Urinary bladder (tissue), 4 donors: ENCODE measurements around the gene TMEM115. TPM values are rescaled to one million over a fixed set of nuclear protein-coding genes. Genes with fewer than 3 reads are reported as not detected.

Experiments used
- DNase-seq: peaks from one replicate; pipeline ENCODE4 v3.0.0-alpha.2; 2015; ENCODE audit errors: extremely low spot score
- H3K27ac ChIP-seq: one replicate; pipeline ENCODE4 v1.5.1; 2013; ENCODE audit warnings: low read depth, mild to moderate bottlenecking, moderate library complexity
- H3K36me3 ChIP-seq: one replicate; pipeline ENCODE4 v1.6.1; 2013; ENCODE audit warnings: mild to moderate bottlenecking, moderate library complexity; ENCODE audit not compliant: insufficient read depth
- H3K4me1 ChIP-seq: one replicate; pipeline ENCODE4 v1.6.1; 2013; ENCODE audit warnings: mild to moderate bottlenecking, moderate library complexity; ENCODE audit not compliant: insufficient read depth
- H3K4me3 ChIP-seq: one replicate; pipeline ENCODE4 v1.5.1; 2013; ENCODE audit warnings: low read depth, low read length
- WGBS: extraction: QIAGEN DNeasy Blood & Tissue Kit; methylation state at CpG from one replicate; pipeline ENCODE4 v1.1.7; 2013; 5-methylcytosine and 5-hydroxymethylcytosine counted together
- polyA plus RNA-seq: library from polyadenylated mRNA; stranded (reverse); fragments of 200-250 nt; gene quantifications from one replicate; pipeline ENCODE4 v1.2.3, GENCODE V29; 2013
- total RNA-seq: library from RNA; depleted of rRNA; stranded (reverse); fragments of >200 nt; gene quantifications from one replicate; pipeline ENCODE4 v1.2.3, GENCODE V29; 2014
- donor health status: healthy with polysubstance abuse.
- donor health status: healthy.

Gene TMEM115
- total and polyA plus RNA-seq, 2 donors: 16.2 to 49.8 TPM

- no peaks in the 10 kb centered on the region for H3K36me3 ChIP-seq
- peak within 1 kb of the TSS; percentile 46 for H3K4me3 ChIP-seq
- peak within 1 kb of the TSS; percentile 62 for H3K27ac ChIP-seq
- WGBS: 3% methylated on average over 85 of the region's 85 CpGs
- H3K4me1 ChIP-seq: no peaks in the 10 kb centered on the region
- DNase-seq: no peak
Observed at GRCh38 chr3:50340448-50341329, 18.6 kb downstream of the TMEM115 start, which contains the start of gene RASSF1. Gene RASSF1, minus strand, starts transcription at chr3:50340836. Its CDS starts 31 bp downstream, at chr3:50340805.

GRCh38 chr3:50340147-50340447, 19.2 kb downstream of the TMEM115 start:
- Histone ChIP-seq H3K36me3 (no peaks in the 10 kb centered on the region), H3K4me3 (peak overlapping the region; percentile 46), H3K27ac (peak overlapping the region; percentile 62), H3K4me1 (no peaks in the 10 kb centered on the region)
- no peak for DNase-seq
- 15% methylated on average over 9 of the region's 9 CpGs for WGBS

GRCh38 chr3:50339485-50340146, 19.7 kb downstream of the TMEM115 start:
- peak overlapping the region; percentile 46 for H3K4me3 ChIP-seq
- H3K4me1 ChIP-seq: no peaks in the 10 kb centered on the region
- H3K27ac ChIP-seq: peak overlapping the region; percentile 17
- no peak for DNase-seq
- 76% methylated on average over 14 of the region's 14 CpGs for WGBS
- no peaks in the 10 kb centered on the region for H3K36me3 ChIP-seq

- H3K4me1 ChIP-seq: no peaks in the 10 kb centered on the region
- H3K27ac ChIP-seq: no peak overlapping the region
- H3K36me3 ChIP-seq: no peaks in the 10 kb centered on the region
- no peak for DNase-seq
- H3K4me3 ChIP-seq: no peak overlapping the region
- WGBS: 63% methylated on average over 5 of the region's 5 CpGs
Observed at GRCh38 chr3:50338965-50339364, 20.4 kb downstream of the TMEM115 start.

- Histone ChIP-seq H3K4me1 (no peaks in the 10 kb centered on the region), H3K27ac (peak overlapping the region; percentile 97), H3K4me3 (peak overlapping the region; percentile 62), H3K36me3 (no peaks in the 10 kb centered on the region)
- WGBS: under 1% methylated on average over 79 of the region's 79 CpGs
- DNase-seq: peak; percentile 95
Observed at GRCh38 chr3:50337175-50337861, 22.0 kb downstream of the TMEM115 start.

GRCh38 chr3:50336452-50337174, 22.7 kb downstream of the TMEM115 start:
- H3K4me1 ChIP-seq: no peaks in the 10 kb centered on the region
- WGBS: under 1% methylated on average over 31 of the region's 31 CpGs
- DNase-seq: no peak
- peak overlapping the region; percentile 97 for H3K27ac ChIP-seq
- H3K36me3 ChIP-seq: no peaks in the 10 kb centered on the region
- H3K4me3 ChIP-seq: peak overlapping the region; percentile 62

- Histone ChIP-seq H3K4me3 (no peak overlapping the region), H3K27ac (peak overlapping the region; percentile 42), H3K36me3 (peaks cover 3% of the 10 kb centered on the region), H3K4me1 (no peaks in the 10 kb centered on the region)
- no peak for DNase-seq
- 64% methylated on average over 5 of the region's 5 CpGs for WGBS
Observed at GRCh38 chr3:50334339-50335075, 24.8 kb downstream of the TMEM115 start.

- H3K4me3 ChIP-seq: no peak overlapping the region
- 58% methylated on average over 12 of the region's 12 CpGs for WGBS
Observed at GRCh38 chr3:50333744-50334328, 25.5 kb downstream of the TMEM115 start.

GRCh38 chr3:50331364-50331907, 27.9 kb downstream of the TMEM115 start:
- no peak overlapping the region for H3K4me3 ChIP-seq
- 93% methylated on average over 19 of the region's 19 CpGs for WGBS
- H3K27ac ChIP-seq: no peak overlapping the region
- DNase-seq: no peak
- peaks cover 3% of the 10 kb centered on the region for H3K36me3 ChIP-seq
- peaks cover 3% of the 10 kb centered on the region for H3K4me1 ChIP-seq

More at GRCh38 chr3:50333744-50334328, 25.5 kb downstream of the TMEM115 start:
- DNase-seq: no peak
- Histone ChIP-seq H3K4me1 (no peaks in the 10 kb centered on the region), H3K36me3 (peaks cover 3% of the 10 kb centered on the region), H3K27ac (no peak overlapping the region)

GRCh38 chr3:50330330-50330729, 29.0 kb downstream of the TMEM115 start:
- H3K4me1 ChIP-seq: peaks cover 3% of the 10 kb centered on the region

GRCh38 chr3:50327943-50328691, 31.2 kb downstream of the TMEM115 start, which contains the start of gene TUSC2:
Gene TUSC2, minus strand, starts transcription at chr3:50328223. Its CDS starts 124 bp downstream, at chr3:50328099.
- H3K27ac ChIP-seq: no peak within 1 kb of the TSS
- peaks cover 3% of the 10 kb centered on the region for H3K4me1 ChIP-seq

More at GRCh38 chr3:50330330-50330729, 29.0 kb downstream of the TMEM115 start:
- WGBS: 90% methylated on average over 10 of the region's 10 CpGs
- DNase-seq: no peak
- H3K27ac ChIP-seq: no peak overlapping the region
- peaks cover 3% of the 10 kb centered on the region for H3K36me3 ChIP-seq
- H3K4me3 ChIP-seq: no peak overlapping the region

More at GRCh38 chr3:50327943-50328691, 31.2 kb downstream of the TMEM115 start, which contains the start of gene TUSC2:
- WGBS: 2% methylated on average over 55 of the region's 55 CpGs
- peak; percentile 94 for DNase-seq
- Histone ChIP-seq H3K36me3 (peaks cover 3% of the 10 kb centered on the region), H3K4me3 (peak within 1 kb of the TSS; percentile 91)
